HG02642 (cell line): ENCODE data around the gene GPBP1L1.
"Not testable (repeated sequence)": the region's sequence is repeated elsewhere in the genome, so short reads cannot be mapped to it uniquely, and the experiment has no call there.

Experiments
- ATAC-seq: cut with Tn5 transposase; IDR thresholded peaks from one replicate; pipeline ENCODE4 v1.9.1; 2021; ENCODE audit warnings: mild to moderate bottlenecking; ENCODE audit not compliant: unreplicated experiment, poor library complexity

GPBP1L1 gene

DNA sequence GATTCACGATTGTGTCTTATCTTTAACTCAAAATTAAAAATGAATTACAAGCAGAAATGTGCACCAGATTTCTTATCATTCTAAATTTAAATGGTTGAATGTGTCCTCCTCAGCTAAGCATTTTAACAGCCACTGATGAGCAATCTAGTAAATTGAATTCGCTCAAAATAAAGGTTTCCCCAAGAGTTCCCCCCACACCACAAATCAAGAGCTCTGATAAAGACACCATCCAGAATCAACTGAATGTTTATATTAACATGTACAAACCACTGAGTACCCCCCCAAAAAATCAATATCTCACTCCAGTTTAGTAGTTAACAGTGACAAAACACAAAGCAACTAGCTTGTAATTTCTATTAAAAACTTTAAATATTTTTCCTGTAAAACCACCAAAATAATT is 1.9 kb downstream of the GPBP1L1 start:
- ATAC-seq: no peak

GRCh38 chr1:45682942-45683341 is 3.4 kb downstream of the GPBP1L1 start:
- ATAC-seq: no peak

- no peak for ATAC-seq
These were observed 7.2 kb downstream of the GPBP1L1 start for GRCh38 chr1:45679123-45679522.

- ATAC-seq: no peak
These were observed 7.8 kb downstream of the GPBP1L1 start for GRCh38 chr1:45678489-45678888.

DNA sequence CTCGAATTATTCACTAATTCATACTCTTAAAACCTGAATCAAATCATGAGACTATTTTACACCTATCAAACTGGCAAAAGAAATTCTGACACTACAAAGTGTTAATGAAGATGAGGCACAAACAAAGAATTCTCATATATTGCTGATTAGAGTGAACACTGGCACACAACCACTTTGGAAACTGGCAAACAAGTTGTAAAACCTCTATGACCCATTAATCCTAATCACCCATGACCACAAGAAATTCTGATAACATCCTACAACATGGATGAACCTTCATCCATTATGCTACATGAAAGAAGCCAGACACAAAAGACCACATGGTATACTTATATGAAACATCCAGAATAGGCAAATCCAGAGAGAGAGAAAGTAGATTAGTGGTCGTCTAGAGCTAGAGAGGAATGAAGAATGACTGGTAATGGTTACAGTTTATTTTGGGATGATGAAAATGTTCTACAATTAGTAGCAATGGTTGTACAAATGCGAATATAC is 8.5 kb downstream of the GPBP1L1 start:
- no peak for ATAC-seq

DNA sequence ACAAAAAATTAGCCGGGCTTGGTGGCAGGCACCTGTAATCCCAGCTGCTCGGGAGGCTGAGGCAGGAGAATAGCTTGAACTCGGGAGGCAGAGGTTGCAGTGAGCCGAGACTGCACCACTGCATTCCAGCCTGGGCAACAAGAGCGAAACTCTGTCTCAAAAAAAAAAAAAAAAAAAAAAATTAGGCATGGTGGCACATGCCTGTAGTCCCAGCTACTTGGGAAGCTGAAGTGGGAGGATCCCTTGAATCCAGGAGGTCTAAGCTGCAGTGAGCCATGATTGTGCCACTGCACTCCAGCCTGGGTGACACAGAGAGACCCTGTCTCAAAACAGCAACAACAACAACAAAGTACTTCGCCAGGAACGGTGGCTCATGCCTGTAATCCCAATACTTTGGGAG is 9.8 kb downstream of the GPBP1L1 start:
- ATAC-seq: not testable (repeated sequence)

GRCh38 chr1:45674478-45674877 is 11.9 kb downstream of the GPBP1L1 start:
- no peak for ATAC-seq

GRCh38 chr1:45673956-45674355 is 12.4 kb downstream of the GPBP1L1 start:
- no peak for ATAC-seq

GRCh38 chr1:45669859-45670655 is 16.3 kb downstream of the GPBP1L1 start:
- ATAC-seq: no peak

DNA sequence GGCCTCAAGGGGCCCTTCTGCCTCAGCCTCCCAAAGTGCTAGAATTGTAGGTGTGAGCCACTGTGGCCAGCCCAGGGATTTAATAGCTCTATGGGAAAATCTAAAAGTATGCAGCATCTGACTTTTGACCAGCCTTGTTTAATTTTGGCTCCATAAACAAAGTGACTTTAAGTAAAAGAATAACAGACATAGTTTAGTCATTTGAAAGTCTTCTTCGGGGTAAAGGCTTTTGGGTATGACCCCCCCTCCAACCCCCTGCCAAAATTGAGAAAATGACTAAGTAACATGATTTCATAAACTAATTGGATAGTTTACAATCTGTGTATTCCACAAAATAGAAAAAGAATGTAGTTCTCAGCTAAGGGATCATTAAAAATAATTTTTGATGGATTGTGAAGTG is 17.0 kb downstream of the GPBP1L1 start:
- no peak for ATAC-seq

- no peak for ATAC-seq
These were observed 17.8 kb downstream of the GPBP1L1 start for GRCh38 chr1:45668526-45668925.

DNA sequence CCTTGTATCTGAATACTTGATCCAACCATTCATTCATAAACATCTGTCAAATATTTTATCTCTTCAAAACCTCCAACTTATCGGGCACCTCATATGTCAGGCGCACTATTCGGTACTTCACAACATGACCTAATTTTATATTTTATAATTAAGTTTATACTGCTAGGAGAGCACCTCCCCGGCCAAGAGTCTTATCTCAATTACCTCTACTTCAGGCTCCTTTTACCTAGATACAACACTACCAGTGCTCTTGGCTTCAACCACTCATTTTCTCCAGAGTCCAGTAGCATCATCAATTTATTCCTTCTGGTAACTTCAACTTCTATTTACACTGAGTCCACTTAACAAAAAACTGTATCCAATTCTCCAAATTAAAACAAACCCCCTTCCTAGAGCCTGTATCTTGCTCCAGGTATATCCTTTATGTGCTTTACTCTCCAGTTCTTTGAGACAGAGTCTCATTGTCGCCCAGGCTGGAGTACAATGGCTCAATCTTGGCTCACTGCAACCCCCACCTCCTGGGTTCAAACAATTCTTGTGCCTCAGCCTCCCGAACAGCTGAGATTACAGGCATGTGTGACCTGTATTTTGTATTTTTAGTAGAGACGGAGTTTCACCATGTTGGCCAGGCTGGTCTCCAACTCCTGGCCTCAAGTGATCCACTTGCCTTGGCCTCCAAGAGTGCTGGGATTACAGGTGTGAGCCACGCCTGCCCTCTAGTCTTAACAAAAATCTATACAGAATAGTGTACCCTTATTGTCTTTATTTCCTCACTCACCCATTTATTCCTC is 18.8 kb downstream of the GPBP1L1 start:
- no peak for ATAC-seq

DNA sequence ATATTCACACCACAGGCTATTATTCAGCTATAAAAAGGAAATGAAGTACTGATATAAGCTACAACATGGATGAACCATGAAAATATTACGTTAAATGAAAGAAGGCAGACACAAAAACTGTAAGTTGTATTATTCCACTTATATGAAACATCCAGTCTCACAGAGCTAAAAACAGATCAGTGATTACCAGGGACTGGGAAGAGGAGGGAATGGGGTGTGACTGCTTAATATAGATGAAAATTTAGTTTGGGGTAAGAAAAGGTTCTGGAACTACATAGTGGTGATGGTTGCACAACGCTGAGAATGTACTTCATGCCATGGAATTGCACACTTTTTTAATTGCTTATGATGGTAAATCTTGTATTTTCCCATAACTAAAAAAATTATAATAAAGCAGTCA is 19.5 kb downstream of the GPBP1L1 start:
- ATAC-seq: no peak

GRCh38 chr1:45660336-45660735 is 26.0 kb downstream of the GPBP1L1 start:
- no peak for ATAC-seq

- ATAC-seq: no peak
These were observed 27.1 kb downstream of the GPBP1L1 start for GRCh38 chr1:45659222-45659621.

DNA sequence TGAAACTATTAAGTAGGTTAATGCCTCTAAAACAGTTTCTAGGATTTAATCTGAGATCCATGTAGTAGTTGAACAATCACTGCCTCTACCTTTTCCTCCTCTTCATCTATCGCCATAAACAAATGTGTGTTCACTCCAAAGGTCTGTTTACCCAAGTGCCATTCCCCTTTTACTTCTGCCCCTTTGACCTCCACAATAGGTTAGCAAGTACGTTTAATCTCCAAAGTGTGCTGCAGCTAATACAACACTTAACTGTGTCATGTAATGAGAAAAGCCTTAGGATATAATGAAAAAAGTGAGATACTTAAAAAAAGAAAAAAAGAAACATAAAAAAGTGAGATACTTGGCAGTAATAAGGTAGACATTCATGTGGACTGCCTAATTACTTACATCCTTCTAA is 28.2 kb downstream of the GPBP1L1 start:
- no peak for ATAC-seq

DNA sequence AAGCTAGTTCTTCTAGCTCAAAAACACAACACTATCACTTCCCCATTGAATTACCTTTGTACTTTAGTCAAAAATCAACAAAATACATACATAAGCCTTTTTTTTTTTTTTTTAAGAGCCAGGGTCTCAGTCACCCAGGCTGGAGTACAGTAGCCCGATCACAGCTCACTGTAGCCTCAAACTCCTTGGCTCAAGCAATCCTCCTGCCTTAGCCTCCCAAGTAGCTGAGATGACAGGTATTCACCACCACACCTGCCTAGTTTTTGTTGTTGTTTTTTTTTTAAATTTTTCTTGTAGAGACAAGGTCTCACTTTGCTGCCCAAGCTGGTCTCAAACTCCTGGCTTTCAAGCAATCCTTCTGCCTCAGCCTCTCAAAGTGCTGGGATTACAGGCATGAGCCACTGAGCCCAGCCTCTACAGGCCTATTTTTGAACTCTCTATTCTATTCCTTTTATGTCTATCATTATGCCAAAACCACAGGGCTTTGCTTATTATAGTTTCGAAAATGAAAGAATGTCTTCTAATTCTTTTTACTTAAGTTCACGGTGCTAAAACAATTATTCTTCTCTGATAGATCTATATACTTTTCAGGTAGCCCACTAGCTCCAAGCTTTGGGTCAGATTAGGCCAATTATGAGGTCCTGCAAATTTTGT is 29.6 kb downstream of the GPBP1L1 start:
- ATAC-seq: no peak

- ATAC-seq: no peak
These were observed 31.6 kb downstream of the GPBP1L1 start for GRCh38 chr1:45654540-45655280.

DNA sequence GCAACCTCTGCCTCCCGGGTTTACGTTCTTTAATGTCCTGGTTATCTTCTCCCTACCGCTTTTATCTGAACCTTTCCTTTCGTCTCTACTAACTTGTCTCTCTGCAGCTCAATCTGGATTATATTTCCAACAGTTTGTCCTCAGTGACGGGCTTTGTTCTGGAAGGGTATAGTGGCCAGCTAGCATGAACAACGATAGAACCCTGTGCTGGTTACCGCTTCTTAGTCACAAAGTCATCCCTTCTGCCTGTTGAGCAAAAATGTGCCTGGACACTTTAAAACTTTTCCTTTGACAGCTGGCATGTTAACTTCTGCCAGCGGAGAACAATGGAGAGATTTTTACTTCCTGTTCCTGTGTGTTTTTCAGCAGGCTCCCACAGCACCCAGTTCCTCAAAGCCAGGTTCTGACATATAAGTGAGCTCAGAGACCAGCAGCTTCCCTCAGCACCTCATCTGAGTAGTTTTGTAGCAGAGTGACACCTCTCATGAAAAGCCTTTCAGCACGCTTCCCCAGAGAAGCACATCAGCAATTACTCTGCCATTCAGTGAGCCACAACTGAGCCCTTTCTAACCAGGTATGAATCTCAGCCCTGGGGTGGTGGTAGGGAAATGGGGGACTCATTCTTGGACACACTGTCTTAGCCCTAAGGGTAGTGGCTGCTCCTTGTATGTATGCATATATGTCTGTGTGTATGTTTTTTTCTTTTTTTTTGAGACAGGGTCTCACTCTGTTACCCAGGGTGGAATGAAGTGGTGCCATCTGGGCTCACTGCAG is 38.9 kb downstream of the GPBP1L1 start:
- ATAC-seq: no peak

- ATAC-seq: no peak
These were observed 41.7 kb downstream of the GPBP1L1 start for GRCh38 chr1:45644661-45645060.
